GM21528 (cell line): ENCODE data around the gene CFDP1.
A peak's percentile ranks its signal among the peaks of the same experiment; 100 is the strongest.

ENCODE experiments used
- ATAC-seq: cut with Tn5 transposase; IDR thresholded peaks from one replicate; pipeline ENCODE4 v1.9.1; 2021; ENCODE audit warnings: mild to moderate bottlenecking, moderate library complexity; ENCODE audit not compliant: unreplicated experiment, low FRiP score

The CFDP1 gene

GRCh38 chr16:75432828-75433731, at the start of gene CFDP1:
Gene CFDP1, minus strand, starts transcription at chr16:75433503. Its CDS starts 151 bp downstream, at chr16:75433352.
- peak; percentile 93 for ATAC-seq

- no peak for ATAC-seq
These were observed 49.3 kb upstream of the CFDP1 start for GRCh38 chr16:75482434-75483205.

GRCh38 chr16:75481475-75481874, 48.2 kb upstream of the CFDP1 start:
- no peak for ATAC-seq

DNA sequence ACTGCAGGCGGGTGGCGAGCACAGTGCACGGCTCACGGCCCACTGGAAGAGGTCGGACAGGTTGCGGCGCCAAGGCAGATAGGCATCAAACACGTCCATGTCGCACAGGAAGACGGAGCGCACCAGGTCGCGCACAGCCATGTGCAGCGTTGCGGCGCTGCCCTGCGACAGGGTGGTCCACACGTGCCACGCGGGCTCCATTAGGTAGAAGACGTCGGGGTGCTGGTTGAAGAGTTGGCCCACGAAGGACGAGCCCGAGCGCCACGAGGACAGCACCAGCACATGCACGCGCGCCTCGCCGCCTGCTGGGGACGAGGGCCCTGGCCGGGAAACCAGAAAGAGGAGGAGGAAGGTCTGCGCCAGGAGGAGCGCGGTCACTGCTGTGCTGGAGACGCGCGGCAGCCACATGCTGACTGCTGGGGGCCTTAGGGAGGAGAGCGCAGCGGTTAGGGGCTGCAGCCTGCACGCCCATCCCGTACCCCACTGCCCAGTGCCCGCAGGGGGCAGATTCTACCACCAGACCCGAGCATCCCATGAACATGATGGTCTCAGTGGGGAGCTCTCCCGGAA, 46.2 kb upstream of the CFDP1 start:
- no peak for ATAC-seq

DNA sequence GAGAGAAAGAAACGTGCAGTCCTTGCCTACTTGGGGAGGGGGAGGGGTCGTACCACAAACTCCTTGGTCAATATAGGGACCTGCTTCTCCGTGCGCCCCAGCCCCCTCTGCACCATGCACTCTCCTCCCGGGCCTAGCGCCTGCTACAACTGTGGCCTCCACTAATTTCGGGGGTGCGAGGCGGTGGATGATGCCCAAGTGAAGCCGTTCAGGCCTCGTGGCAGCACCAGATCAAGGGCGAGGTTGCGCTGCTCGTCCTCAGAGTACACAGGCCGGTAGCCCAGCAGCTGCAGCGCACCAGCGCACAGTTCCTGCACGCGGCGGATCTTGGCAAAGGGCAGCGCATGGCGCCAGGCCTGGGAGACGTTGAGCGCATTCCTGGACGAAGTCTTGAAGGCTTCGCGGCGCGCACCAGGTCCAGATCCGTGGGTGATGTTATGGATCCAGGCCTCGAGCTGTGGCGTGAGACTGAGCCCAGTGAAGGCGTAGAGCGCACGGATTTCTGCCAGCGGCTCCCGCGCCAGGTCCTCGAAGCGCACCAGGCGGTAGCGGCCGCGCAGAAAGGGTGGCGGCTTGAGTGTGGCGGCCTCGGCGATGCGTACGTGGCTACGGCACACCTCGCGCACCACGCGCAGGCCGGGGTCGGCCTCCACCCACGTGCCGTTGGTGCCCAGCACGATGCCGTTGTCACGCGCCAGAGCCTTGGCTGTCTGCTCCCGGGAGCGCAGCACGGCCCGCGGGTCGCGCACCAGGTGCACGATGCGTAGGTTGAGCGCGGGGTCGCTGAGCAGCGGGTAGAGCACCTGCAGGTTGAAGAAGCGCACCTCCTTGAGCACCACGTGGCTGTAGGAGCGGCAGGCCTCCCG, 45.4 kb upstream of the CFDP1 start:
- ATAC-seq: no peak

DNA sequence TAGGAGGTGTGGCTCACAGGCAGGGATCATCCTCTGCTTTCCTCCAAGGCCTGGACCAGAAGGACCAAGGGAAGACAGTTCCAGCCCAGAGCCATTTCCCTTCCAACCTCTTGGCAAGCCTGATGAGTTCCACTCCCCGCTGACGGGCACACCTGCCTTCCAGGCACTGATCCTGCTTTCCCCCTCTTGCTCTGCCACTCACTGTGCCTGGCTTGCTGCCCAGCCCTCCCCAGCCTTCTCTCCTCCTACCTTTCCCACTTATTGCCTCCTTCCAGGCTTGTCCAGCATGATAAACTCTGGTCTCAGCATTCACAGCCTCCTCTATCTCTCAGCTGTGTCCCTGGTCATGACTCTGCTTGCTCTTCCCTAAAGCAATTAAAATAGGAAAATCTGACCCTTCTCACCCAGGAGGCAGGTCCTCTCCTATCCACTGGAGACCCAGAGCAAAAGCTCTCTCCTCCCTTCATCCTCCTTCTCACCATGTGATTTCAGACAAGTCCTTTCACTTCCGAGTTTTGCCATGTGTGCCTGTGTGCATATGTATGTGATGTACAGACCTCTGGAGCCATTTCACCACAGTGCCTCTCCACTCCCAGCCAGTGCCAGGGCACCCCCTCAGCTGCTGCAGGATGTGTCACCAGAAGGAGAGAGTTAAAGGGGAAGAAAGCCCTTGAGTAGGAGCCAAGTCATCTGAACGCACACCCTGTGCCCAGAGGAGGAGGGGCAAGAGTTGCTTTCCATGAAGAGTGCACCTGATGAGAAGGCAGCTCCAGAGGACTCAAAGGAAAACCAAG, 44.6 kb upstream of the CFDP1 start:
- ATAC-seq: no peak

GRCh38 chr16:75476817-75477216, 43.5 kb upstream of the CFDP1 start:
- ATAC-seq: no peak

DNA sequence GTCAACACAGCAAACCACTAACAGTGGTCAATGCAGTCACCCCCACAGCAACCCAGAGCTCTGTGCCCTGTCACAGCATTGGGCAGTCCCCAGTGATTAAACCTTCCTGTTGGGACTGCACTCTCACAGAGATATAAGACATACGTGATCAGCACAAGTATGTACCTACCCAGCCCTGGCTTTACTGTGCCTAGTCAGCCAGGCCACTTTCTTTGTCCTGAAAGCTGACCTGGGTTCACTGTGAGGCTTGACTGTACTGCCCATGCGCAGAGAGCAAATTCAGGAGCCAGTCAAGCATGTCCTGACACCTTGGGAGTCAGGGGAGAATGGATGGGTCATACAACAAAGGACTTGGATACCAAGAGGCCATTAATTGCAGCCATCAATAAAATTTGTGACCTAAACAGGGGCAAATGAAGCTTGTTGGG, 42.1 kb upstream of the CFDP1 start:
- no peak for ATAC-seq

DNA sequence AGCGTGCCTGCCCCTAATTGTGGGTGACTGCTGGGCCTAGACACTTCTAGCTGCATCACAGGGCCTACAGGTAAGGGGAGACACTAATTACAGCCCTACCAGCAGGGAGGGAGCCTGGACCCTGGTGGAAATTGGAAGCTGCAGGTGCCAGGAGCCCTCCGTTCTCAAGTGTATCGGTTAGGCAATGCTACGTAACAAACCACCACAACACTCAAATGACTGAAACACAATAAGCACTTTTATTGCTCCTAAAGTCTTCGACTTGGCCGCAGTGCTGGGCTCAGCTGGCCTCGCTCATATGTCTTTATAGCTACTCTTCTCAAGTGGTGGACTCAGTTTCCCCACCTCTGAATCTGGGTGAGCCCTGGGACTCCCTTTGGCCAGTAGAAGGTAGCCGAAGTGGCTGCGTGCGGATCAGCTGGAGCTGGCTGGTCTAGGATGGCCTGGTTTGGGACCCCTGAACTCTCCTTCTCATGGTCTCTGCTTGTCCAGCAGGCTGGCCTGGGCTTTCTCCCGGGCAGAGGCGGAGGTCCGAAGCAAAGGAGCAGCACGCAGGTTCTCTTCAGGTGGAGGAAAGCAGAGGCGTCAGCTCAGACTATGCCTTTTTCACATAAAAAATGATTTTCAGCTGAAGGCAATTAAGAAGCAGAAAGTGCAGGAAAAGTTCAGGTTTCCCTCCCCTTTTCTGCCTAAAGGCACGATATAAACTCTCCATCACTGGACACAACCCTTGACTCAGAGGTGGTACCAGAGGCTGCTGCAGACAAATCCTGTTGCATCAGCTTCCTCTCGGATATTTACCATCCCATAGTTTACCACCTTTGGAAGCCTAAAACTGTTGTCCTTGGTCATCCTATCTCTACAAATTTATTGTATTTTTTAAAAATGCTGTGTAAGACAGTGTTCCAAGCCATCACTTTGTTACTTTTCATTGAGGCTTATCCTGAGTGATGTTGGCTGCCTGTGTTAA, 39.9 kb upstream of the CFDP1 start:
- ATAC-seq: no peak

DNA sequence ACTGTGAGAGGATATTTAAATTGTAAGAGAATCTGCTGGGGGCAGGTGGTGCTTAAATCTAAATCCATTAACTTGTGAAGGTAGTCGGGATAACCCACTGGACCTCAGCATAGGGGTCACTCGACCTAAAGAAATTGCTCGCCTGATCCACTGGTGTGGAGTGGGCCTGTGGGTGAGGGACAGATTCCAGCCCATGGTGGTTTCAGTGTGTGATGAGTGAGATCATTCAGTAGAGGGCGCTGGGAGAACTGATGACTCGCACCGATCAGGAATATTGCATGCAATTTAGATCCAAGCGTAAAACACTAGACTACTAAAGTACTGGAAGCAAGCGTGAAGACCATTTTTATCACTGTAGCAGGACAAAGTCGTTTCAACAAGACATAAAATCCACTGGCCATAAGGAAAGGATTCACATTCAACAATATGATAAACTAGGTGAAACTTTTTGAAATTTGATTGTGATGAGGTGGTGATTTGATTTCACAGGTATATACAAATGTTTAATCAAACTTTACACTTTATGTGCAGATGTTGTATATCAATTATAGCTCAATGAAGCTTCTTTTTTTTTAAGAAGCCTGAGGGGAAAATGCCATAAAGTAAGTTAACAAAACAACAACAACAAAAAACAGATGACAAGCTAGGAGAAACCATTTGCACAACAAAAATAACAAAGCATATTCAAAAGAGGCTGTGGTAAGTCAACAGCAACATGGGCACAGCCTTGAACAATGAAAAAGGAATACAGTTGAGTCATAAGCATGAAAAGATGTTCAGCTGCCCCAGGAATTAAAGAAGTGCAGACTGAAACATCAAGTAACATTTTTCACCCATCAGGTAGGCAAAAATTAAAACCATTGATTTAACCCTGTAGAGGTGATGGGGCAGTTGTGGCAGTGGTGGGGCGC, 38.7 kb upstream of the CFDP1 start:
- peak; percentile 73 for ATAC-seq

GRCh38 chr16:75466760-75467159, 33.5 kb upstream of the CFDP1 start:
- ATAC-seq: no peak

GRCh38 chr16:75464122-75464918, 31.0 kb upstream of the CFDP1 start, which contains the start of gene TMEM170A:
Gene TMEM170A, minus strand, starts transcription at chr16:75464689. Its CDS starts 89 bp downstream, at chr16:75464600.
- peak; percentile 95 for ATAC-seq

DNA sequence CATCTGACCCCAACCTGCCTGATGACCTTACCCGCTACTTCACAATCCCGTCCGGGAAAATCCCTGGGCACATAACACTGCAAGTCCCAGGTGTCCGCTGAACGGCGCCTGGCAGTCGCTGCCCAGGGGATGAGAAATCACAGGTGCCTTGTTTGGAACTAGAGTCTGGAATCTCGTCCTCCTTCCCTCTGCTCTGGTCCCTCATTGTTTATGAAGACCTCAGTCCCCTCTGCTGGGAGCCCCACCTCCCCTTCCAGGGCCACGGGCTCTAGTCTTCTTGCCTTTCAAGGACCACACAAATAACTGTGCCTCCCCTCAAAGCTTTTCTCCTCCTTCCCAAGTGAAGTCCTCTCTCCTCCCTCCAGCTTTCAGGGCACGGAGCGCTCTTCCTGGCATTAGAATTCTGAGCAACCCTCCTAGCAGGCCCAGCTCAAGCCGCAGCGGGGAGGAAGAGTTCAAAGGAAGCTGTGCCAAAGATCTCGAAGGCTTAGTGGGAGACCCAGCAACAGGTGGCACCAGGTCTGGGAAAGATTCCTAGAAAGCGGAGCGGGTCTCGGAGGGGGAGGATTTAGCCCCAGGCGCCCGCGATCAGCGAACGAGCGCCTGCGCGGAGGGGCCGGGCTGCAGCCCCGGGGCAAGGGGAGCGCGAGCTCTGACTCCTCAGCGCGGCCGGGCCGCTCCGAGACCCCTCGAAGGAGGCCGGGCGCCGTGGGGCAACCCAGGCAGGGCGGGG, 30.3 kb upstream of the CFDP1 start:
- ATAC-seq: peak; percentile 26

- ATAC-seq: no peak
These were observed 29.5 kb upstream of the CFDP1 start for GRCh38 chr16:75462806-75463205.

- no peak for ATAC-seq
These were observed 28.3 kb upstream of the CFDP1 start for GRCh38 chr16:75461575-75461974.

DNA sequence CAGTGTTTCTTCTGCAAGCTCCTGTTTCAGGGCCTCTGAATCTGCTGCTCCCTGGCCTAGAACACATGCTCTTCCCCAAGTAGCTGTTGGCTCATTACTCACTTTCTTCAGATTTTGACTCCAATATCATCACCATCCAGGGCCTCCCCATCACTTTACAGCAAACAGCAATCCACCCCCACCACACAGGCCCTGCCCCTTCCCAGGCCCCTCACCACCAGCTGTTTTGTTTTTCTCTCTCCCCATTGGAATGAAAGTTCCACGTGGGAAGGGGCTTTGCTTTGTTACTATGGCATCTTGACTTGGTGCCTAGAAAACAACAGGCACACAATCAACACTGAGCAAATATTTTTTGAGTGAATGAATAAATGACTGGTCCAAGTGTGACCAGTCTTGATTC, 27.1 kb upstream of the CFDP1 start:
- ATAC-seq: no peak
